Measurements from ENCODE around the gene VWA5B1. TPM values are rescaled to one million over a fixed set of nuclear protein-coding genes. Genes with fewer than 3 reads are reported as not detected.

Gene VWA5B1
- total RNA-seq, 6 experiments from 2014 or later: not detected

GRCh38 chr1:20354610-20355009 lies 63.9 kb downstream of the VWA5B1 start:
- TF ChIP-seq CTCF (IDR thresholded peaks at IDR 0.05): no peak
- peaks cover 49% of the 10 kb centered on the region for H3K27me3 Mint-ChIP-seq (ENCODE audit: insufficient read depth)
- H3K36me3 Mint-ChIP-seq (ENCODE audit: low read depth): no peaks in the 10 kb centered on the region
- no peak for DNase-seq
- H3K4me3 Mint-ChIP-seq: no peak overlapping the region
- peaks cover 11% of the 10 kb centered on the region; the same call in 1 of the 2 replicates for H3K4me1 Mint-ChIP-seq (ENCODE audit: low read depth)
- no peak overlapping the region for H3K27ac Mint-ChIP-seq
- H3K9me3 Mint-ChIP-seq: no peaks in the 10 kb centered on the region

- TF ChIP-seq CTCF (IDR thresholded peaks at IDR 0.05): no peak
- H3K4me1 Mint-ChIP-seq (ENCODE audit: low read depth): peaks cover 11% of the 10 kb centered on the region; the same call in 1 of the 2 replicates
- no peak for DNase-seq
- H3K4me3 Mint-ChIP-seq: no peak overlapping the region
- no peaks in the 10 kb centered on the region for H3K9me3 Mint-ChIP-seq
- no peaks in the 10 kb centered on the region for H3K36me3 Mint-ChIP-seq (ENCODE audit: low read depth)
- H3K27me3 Mint-ChIP-seq (ENCODE audit: insufficient read depth): peaks cover 52% of the 10 kb centered on the region
- H3K27ac Mint-ChIP-seq: no peak overlapping the region
Observed at GRCh38 chr1:20355101-20355827, 64.6 kb downstream of the VWA5B1 start.

- Mint-ChIP-seq H3K27ac (no peak overlapping the region), H3K4me1 (ENCODE audit: low read depth) (peaks cover 11% of the 10 kb centered on the region; the same call in 1 of the 2 replicates), H3K27me3 (ENCODE audit: insufficient read depth) (peaks cover 60% of the 10 kb centered on the region), H3K4me3 (no peak overlapping the region), H3K9me3 (no peaks in the 10 kb centered on the region), H3K36me3 (ENCODE audit: low read depth) (no peaks in the 10 kb centered on the region)
- TF ChIP-seq CTCF (IDR thresholded peaks at IDR 0.05): no peak
- DNase-seq: no peak
Observed at GRCh38 chr1:20355828-20356735, 65.4 kb downstream of the VWA5B1 start.

GRCh38 chr1:20356850-20357459 lies 66.3 kb downstream of the VWA5B1 start:
- H3K36me3 Mint-ChIP-seq (ENCODE audit: low read depth): no peaks in the 10 kb centered on the region
- no peaks in the 10 kb centered on the region for H3K9me3 Mint-ChIP-seq
- no peak overlapping the region for H3K4me3 Mint-ChIP-seq
- H3K4me1 Mint-ChIP-seq (ENCODE audit: low read depth): peaks cover 11% of the 10 kb centered on the region; the same call in 1 of the 2 replicates
- no peak for DNase-seq
- H3K27ac Mint-ChIP-seq: no peak overlapping the region
- no peak for TF ChIP-seq CTCF (IDR thresholded peaks at IDR 0.05)
- peaks cover 65% of the 10 kb centered on the region for H3K27me3 Mint-ChIP-seq (ENCODE audit: insufficient read depth)

GRCh38 chr1:20357796-20358195 lies 67.1 kb downstream of the VWA5B1 start:
- no peak overlapping the region for H3K27ac Mint-ChIP-seq
- DNase-seq: no peak
- H3K27me3 Mint-ChIP-seq (ENCODE audit: insufficient read depth): peaks cover 63% of the 10 kb centered on the region
- H3K9me3 Mint-ChIP-seq: no peaks in the 10 kb centered on the region
- peaks cover 11% of the 10 kb centered on the region; the same call in 1 of the 2 replicates for H3K4me1 Mint-ChIP-seq (ENCODE audit: low read depth)
- no peak overlapping the region for H3K4me3 Mint-ChIP-seq
- no peak for TF ChIP-seq CTCF (IDR thresholded peaks at IDR 0.05)
- no peaks in the 10 kb centered on the region for H3K36me3 Mint-ChIP-seq (ENCODE audit: low read depth)
